ENCODE results near the gene POLD1.

DNA sequence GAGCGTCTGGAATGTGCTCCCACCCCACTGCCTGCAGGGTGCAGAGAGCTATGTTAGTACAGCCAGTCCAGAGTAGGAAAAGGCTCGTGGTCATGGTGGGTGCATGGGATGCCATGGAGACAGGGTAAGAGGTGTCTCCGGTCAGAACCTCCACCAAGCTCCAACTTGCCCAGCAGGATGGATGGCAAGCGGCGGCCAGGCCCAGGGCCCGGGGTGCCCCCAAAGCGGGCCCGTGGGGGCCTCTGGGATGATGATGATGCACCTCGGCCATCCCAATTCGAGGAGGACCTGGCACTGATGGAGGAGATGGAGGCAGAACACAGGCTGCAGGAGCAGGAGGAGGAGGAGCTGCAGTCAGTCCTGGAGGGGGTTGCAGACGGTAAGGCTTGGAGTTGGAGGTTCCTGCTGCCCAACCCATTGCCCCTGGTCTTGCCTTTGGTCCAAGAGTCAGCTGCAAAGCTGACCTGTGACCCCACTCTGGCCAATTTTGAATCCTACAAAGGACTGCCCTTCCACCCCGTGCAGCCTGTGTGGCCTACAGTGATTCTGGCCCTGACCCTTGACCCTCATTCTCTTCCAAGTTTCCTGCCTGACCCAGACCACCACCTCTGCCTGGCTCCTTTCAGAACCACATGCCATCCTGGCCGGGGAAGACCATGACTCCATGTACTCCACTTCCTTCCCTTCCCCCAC lies 14.7 kb downstream of the POLD1 start:
- TF ChIP-seq POLR2A (IDR thresholded peaks at IDR 0.05) (no peak), CTCF (IDR thresholded peaks at IDR 0.05) (no peak)

All from esophagus squamous epithelium (tissue), 4 donors.